ENCODE data around the gene NRDE2. TPM values are rescaled to one million over a fixed set of nuclear protein-coding genes. Genes with fewer than 3 reads are reported as not detected.

NRDE2 gene
- total and polyA plus RNA-seq, 2 of the 4 experiments (the other 2 are of a cell fraction): 4.5 to 9.3 TPM

- TF ChIP-seq USF2 (IDR thresholded peaks at IDR 0.05; ENCODE audit: low read depth, low read length) (no peak), RFX5 (IDR thresholded peaks at IDR 0.05; ENCODE audit: low read depth, low read length) (no peak)
These were observed 75.9 kb downstream of the NRDE2 start (continued) for GRCh38 chr14:90255871-90256270.

GRCh38 chr14:90253826-90254225 lies 77.9 kb downstream of the NRDE2 start:
- intact Hi-C loops (cut with micrococcal nuclease): no loop called here
- H3K9me3 ChIP-seq (ENCODE audit: control insufficient read depth, insufficient read depth, low read length): no peaks in the 10 kb centered on the region
- no TSS peak for BruUV-seq (replicated peaks)
- TF ChIP-seq MAFK (IDR thresholded peaks at IDR 0.05; ENCODE audit: low read depth, low read length) (no peak), USF2 (IDR thresholded peaks at IDR 0.05; ENCODE audit: low read depth, low read length) (no peak), SMC3 (IDR thresholded peaks at IDR 0.05; ENCODE audit: low read depth, low read length) (no peak), CTCF (conservative IDR thresholded peaks at IDR 0.05; ENCODE audit: low read depth, low read length) (no peak), FOS (IDR thresholded peaks at IDR 0.05; ENCODE audit: low read depth, low read length) (no peak), RFX5 (IDR thresholded peaks at IDR 0.05; ENCODE audit: low read depth, low read length) (no peak), ELK1 (IDR thresholded peaks at IDR 0.05; ENCODE audit: borderline replicate concordance, low read depth, low read length) (no peak), CHD1 (IDR thresholded peaks at IDR 0.05; ENCODE audit: low read depth, low read length) (no peak), NFE2L2 (IDR thresholded peaks at IDR 0.05; ENCODE audit: low read depth, low read length) (no peak), MXI1 (IDR thresholded peaks at IDR 0.05; ENCODE audit: borderline replicate concordance, low read depth, low read length) (no peak), BHLHE40 (IDR thresholded peaks at IDR 0.05; ENCODE audit: low read depth, low read length) (no peak), MAZ (IDR thresholded peaks at IDR 0.05; ENCODE audit: borderline replicate concordance, low read depth, low read length) (no peak)

More at GRCh38 chr14:90253826-90254225, 77.9 kb downstream of the NRDE2 start:
- H4K5ac ChIP-seq (ENCODE audit: low read depth, low read length): no peak overlapping the region
- no peak overlapping the region for H3K27ac ChIP-seq (ENCODE audit: insufficient read depth, low read length)
- H3K27me3 ChIP-seq (ENCODE audit: control insufficient read depth, insufficient read depth, low read length): no peaks in the 10 kb centered on the region; the same call in 1 of the 2 replicates
- no peak overlapping the region for H2AK5ac ChIP-seq (ENCODE audit: low read depth, low read length)
- 80% methylated on average over 2 of the region's 8 CpGs; no CpG with 5 or more reads in 1 of the 2 experiments for WGBS, 2 experiments (ENCODE audit: extremely low coverage in 2 of 2, insufficient read length in 1 of 2)
- no peaks in the 10 kb centered on the region for H3K9me1 ChIP-seq (ENCODE audit: insufficient read depth, low read length)
- no peak overlapping the region for H3K4ac ChIP-seq (ENCODE audit: low read depth, low read length)
- H3K23ac ChIP-seq (ENCODE audit: low read depth, low read length): no peak overlapping the region
- H3K4me3 ChIP-seq (ENCODE audit: insufficient read depth, low read depth, low read length): no peak overlapping the region
- CTCF ChIA-PET: no interaction called here
- no peak overlapping the region for H3K9ac ChIP-seq (ENCODE audit: low read depth, low read length)
- ATAC-seq (ENCODE audit: low read depth) (no peak), DNase-seq (no peak)
- no peak overlapping the region for H2BK5ac ChIP-seq (ENCODE audit: low read depth, low read length, poor library complexity, severe bottlenecking)
- no peak overlapping the region for H3K56ac ChIP-seq (ENCODE audit: extremely low read depth, insufficient read depth, low read length)
- POLR2A ChIA-PET (ENCODE audit: unreplicated experiment): no interaction called here
- H2AFZ ChIP-seq (replicated peaks; ENCODE audit: low read length, poor library complexity): no peak overlapping the region
- H4K8ac ChIP-seq (ENCODE audit: low read depth in 2 of 2, low read length in 2 of 2): no peak overlapping the region
- H2BK15ac ChIP-seq (ENCODE audit: low read depth, low read length): no peak overlapping the region
- dilution Hi-C loops (cut with HindIII; ENCODE audit: low sequenced_read_pairs, unreplicated experiment): no loop called here
- H4K91ac ChIP-seq (ENCODE audit: insufficient read depth, low read depth, low read length): no peak overlapping the region
- in situ Hi-C loops (cut with MboI; ENCODE audit: low sequenced_read_pairs): no loop called here
- peaks cover 6 to 18% of the 10 kb centered on the region in 2 experiments; a peak in 3 of 4 replicates for H3K79me1 ChIP-seq (ENCODE audit: low read depth in 1 of 2, low read length in 2 of 2)
- no peak overlapping the region for H2BK20ac ChIP-seq (ENCODE audit: low read depth, low read length)
- H3K36me3 ChIP-seq (ENCODE audit: control insufficient read depth, insufficient read depth, low read length): no peaks in the 10 kb centered on the region
- peaks cover 2% of the 10 kb centered on the region; the same call in 1 of the 2 replicates for H3K4me1 ChIP-seq (ENCODE audit: control insufficient read depth, insufficient read depth, low read length)
- no peak overlapping the region for H3K18ac ChIP-seq (ENCODE audit: low read depth, low read length)
- H2BK120ac ChIP-seq (ENCODE audit: low read depth, low read length): no peak overlapping the region
- H4K20me1 ChIP-seq (ENCODE audit: insufficient read depth, low read length): peaks cover 14% of the 10 kb centered on the region; the same call in 1 of the 2 replicates
- no peak overlapping the region for H3K4me2 ChIP-seq (ENCODE audit: low read depth, low read length)
- no peak overlapping the region for H2AK9ac ChIP-seq (replicated peaks; ENCODE audit: low read depth, low read length, poor library complexity)
- no peak overlapping the region for H3K14ac ChIP-seq (replicated peaks; ENCODE audit: low read depth, low read length)

Data from IMR-90 (cell line).